PC-3 (cell line): Measurements from ENCODE around the gene SPPL2B. TPM values are rescaled to one million over a fixed set of nuclear protein-coding genes. Genes with fewer than 3 reads are reported as not detected.
A peak's percentile ranks its signal among the peaks of the same experiment; 100 is the strongest.

Experiments
- ATAC-seq: fragments of 200-7000 bp; cut with Tn5 transposase; 2 replicates; pipeline ENCODE4 v1.9.1; 2020; ENCODE audit warnings: mild to moderate bottlenecking, moderate library complexity
- BruUV-seq: library from RNA; stranded (reverse); fragments of 400-500 nt; replicated peaks from 2 replicates; lab custom pipeline; 2021; lab: Mats Ljungman, UMichigan
- CTCF ChIA-PET: fragments of 300-600 bp; sonication (Branson Sonifier 250); formaldehyde crosslinking; loops from one replicate; lab custom pipeline; 2022; ENCODE audit warnings: antibody characterized with exemption; lab: Charles Lee
- POLR2A ChIA-PET: fragments of 300-600 bp; sonication (Branson Sonifier 250); formaldehyde crosslinking; loops from one replicate; lab custom pipeline; 2022; ENCODE audit warnings: antibody characterized with exemption; ENCODE audit not compliant: unreplicated experiment; lab: Charles Lee
- DNase-seq: peaks from one replicate; pipeline ENCODE4 v3.0.0-alpha.2; 2015
- H2AFZ ChIP-seq: fragments of 300-600 bp; sonication (generic); 2 replicates; pipeline ENCODE4 v1.6.0; 2016; ENCODE audit warnings: antibody characterized with exemption, low read length
- H3F3A ChIP-seq: fragments of 300-600 bp; sonication (generic); one replicate; pipeline ENCODE4 v1.6.0; 2017; ENCODE audit warnings: antibody characterized with exemption, low read length, control low read depth, mild to moderate bottlenecking; ENCODE audit not compliant: unreplicated experiment
- H3K27ac ChIP-seq: fragments of 300-600 bp; sonication (generic); 2 replicates; pipeline ENCODE4 v1.5.1; 2016; ENCODE audit warnings: mild to moderate bottlenecking, low read length
- H3K27me3 ChIP-seq: fragments of 300-600 bp; sonication (generic); 2 replicates; pipeline ENCODE4 v1.6.1; 2016; ENCODE audit warnings: low read length, mixed read lengths
- H3K36me3 ChIP-seq: fragments of 300-600 bp; sonication (generic); 2 replicates; pipeline ENCODE4 v1.6.1; 2016; ENCODE audit warnings: low read depth, mixed run types, low read length, mixed read lengths
- H3K4me1 ChIP-seq: fragments of 300-600 bp; sonication (generic); 2 replicates; pipeline ENCODE4 v1.5.1; 2016; ENCODE audit warnings: low read length; ENCODE audit not compliant: insufficient read depth
- H3K4me2 ChIP-seq: fragments of 300-600 bp; sonication (generic); 2 replicates; pipeline ENCODE4 v1.6.0; 2016; ENCODE audit warnings: low read length
- H3K4me3 ChIP-seq: fragments of 300-600 bp; sonication (generic); 2 replicates; pipeline ENCODE4 v1.5.1; 2016; ENCODE audit warnings: mild to moderate bottlenecking, low read length, mixed read lengths
- H3K79me2 ChIP-seq: fragments of 300-600 bp; sonication (generic); 2 replicates; pipeline ENCODE4 v1.6.1; 2017; ENCODE audit warnings: low read length, mixed read lengths
- H3K9ac ChIP-seq: fragments of 300-600 bp; sonication (generic); 2 replicates; pipeline ENCODE4 v1.6.0; 2016; ENCODE audit warnings: mild to moderate bottlenecking, low read length
- H3K9me2 ChIP-seq: fragments of 300-600 bp; sonication (generic); replicated peaks from 2 replicates; pipeline ENCODE4 v1.6.1; 2016; ENCODE audit warnings: mixed run types, low read length, mixed read lengths
- H3K9me3 ChIP-seq: fragments of 300-600 bp; sonication (generic); 2 replicates; pipeline ENCODE4 v1.6.1; 2016; ENCODE audit warnings: low read length, mixed read lengths
- H4K20me1 ChIP-seq: fragments of 300-600 bp; sonication (generic); 2 replicates; pipeline ENCODE4 v1.6.1; 2016; ENCODE audit warnings: low read length, mixed read lengths
- EZH2 ChIP-seq: fragments of 300-600 bp; sonication (generic); IDR thresholded peaks from one replicate; pipeline ENCODE4 v1.6.1; 2017; ENCODE audit warnings: antibody characterized with exemption, mild to moderate bottlenecking, low read length; ENCODE audit not compliant: unreplicated experiment
- EZH2phosphoT487 ChIP-seq: fragments of 300-600 bp; sonication (generic); IDR thresholded peaks from 2 replicates; pipeline ENCODE4 v1.6.1; 2018; ENCODE audit warnings: mild to moderate bottlenecking, antibody characterized with exemption, low read length, borderline replicate concordance
- intact Hi-C: fragments of 100-400 bp; cut with micrococcal nuclease; formaldehyde crosslinking; loops from 2 replicates; pipeline ENCODE4 v1.9.0; 2023
- total RNA-seq: library from RNA; depleted of rRNA; stranded (reverse); fragments of >200 nt; gene quantifications from 2 replicates; pipeline ENCODE4 v1.2.3, GENCODE V29; 2014
- TF ChIP-seq, protein P1 (sequence below): fragments of 300-600 bp; sonication (generic); conservative IDR thresholded peaks from 2 replicates; pipeline ENCODE4 v1.5.1; 2017; ENCODE audit warnings: antibody characterized with exemption, low read depth, mild to moderate bottlenecking, low read length

Gene SPPL2B
- total RNA-seq, 1 experiment from 2014 or later, result 28.6 TPM

DNA sequence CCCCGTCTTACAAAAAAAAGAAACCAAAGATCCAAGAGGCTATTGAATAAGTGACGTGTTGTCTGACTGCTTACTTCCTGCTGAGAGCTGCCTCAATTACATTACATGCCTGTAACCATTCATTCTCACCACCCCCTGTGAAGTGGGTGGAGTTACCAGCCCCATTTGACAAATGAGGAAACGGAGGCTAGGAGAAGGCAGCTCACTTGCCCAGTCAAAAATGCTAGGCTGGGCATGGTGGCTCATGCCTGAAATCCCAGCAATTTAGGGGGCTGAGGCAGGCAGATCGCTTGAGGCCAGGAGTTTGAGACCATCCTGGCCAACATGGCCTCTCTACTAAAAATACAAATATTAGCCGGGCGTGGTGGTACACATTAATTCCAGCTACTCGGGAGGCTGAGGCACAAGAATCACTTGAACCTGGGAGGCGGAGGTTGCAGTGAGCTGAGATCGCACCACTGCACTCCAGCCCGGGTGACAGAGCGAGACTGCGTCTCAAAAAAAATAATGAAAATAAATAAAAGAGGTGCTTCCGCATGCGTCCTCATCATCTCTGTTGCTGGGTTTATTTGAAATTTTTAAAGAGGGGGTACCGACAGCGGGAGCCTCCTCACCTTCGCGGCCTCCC, 597 bp upstream of the SPPL2B start:
- Histone ChIP-seq H2AFZ (peak overlapping the region; percentile 68; the same call in 1 of the 2 replicates), H3K4me2 (peak overlapping the region; percentile 97), H3K4me1 (peaks cover 11% of the 10 kb centered on the region), H4K20me1 (no peaks in the 10 kb centered on the region), H3K36me3 (no peaks in the 10 kb centered on the region; the same call in 1 of the 2 replicates), H3K27ac (peak overlapping the region; percentile 73), H3K9me2 (no peaks in the 10 kb centered on the region), H3K9me3 (no peaks in the 10 kb centered on the region), H3K4me3 (peak overlapping the region; percentile 98), H3K79me2 (peaks cover 70% of the 10 kb centered on the region), H3K27me3 (no peaks in the 10 kb centered on the region), H3F3A (no peaks in the 10 kb centered on the region), H3K9ac (peak overlapping the region; percentile 99)
- intact Hi-C loops, result no loop called here
- ATAC-seq (peak; percentile 58), DNase-seq (peak; percentile 48)
- BruUV-seq, result TSS peak; percentile 70
- CTCF ChIA-PET, result interaction anchor here (0.6 kb wide), 1 partner anchor 204 kb away, joined by 3 read pairs; no protein-coding TSS in a partner anchor
- TF ChIP-seq, protein P1, sequence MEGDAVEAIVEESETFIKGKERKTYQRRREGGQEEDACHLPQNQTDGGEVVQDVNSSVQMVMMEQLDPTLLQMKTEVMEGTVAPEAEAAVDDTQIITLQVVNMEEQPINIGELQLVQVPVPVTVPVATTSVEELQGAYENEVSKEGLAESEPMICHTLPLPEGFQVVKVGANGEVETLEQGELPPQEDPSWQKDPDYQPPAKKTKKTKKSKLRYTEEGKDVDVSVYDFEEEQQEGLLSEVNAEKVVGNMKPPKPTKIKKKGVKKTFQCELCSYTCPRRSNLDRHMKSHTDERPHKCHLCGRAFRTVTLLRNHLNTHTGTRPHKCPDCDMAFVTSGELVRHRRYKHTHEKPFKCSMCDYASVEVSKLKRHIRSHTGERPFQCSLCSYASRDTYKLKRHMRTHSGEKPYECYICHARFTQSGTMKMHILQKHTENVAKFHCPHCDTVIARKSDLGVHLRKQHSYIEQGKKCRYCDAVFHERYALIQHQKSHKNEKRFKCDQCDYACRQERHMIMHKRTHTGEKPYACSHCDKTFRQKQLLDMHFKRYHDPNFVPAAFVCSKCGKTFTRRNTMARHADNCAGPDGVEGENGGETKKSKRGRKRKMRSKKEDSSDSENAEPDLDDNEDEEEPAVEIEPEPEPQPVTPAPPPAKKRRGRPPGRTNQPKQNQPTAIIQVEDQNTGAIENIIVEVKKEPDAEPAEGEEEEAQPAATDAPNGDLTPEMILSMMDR, result no peak
- no peak for TF ChIP-seq EZH2
- TF ChIP-seq EZH2phosphoT487, result no peak
- POLR2A ChIA-PET, result interaction anchor here (0.5 to 0.8 kb wide), 2 partner anchors 69 to 159 kb away, joined by 3 read pairs; no protein-coding TSS in a partner anchor

DNA sequence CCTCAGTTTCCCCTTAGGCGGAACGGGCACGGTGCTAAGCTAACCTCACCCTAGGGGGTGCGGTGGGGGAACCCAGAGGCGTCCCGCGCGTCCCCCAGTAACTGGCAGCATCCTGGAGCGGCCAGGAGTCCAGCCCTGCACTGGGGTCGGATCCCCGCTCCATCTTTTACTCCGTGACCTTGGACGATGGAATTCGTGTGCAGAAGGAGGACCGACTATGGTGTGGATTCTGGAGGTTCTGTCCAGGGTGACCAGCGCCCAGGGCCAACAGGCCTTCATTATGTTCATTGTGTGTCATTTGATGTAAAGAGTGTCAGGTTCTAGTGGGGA, 630 bp downstream of the SPPL2B start:
- peak overlapping the region; percentile 73 for H3K27ac ChIP-seq
- TF ChIP-seq EZH2, result no peak
- TF ChIP-seq, protein P1, result no peak
- no peak for TF ChIP-seq EZH2phosphoT487
- H3K9me2 ChIP-seq, result no peaks in the 10 kb centered on the region
- H3K36me3 ChIP-seq, result no peaks in the 10 kb centered on the region; the same call in 1 of the 2 replicates
- 0 out of 2 replicates have a peak overlapping the region, but pooled peaks have one; percentile 65 for H2AFZ ChIP-seq
- H3K9me3 ChIP-seq, result no peaks in the 10 kb centered on the region
- peak overlapping the region; percentile 98 for H3K4me3 ChIP-seq
- H3K4me1 ChIP-seq, result peaks cover 11% of the 10 kb centered on the region
- intact Hi-C loops, result no loop called here
- peak overlapping the region; percentile 99 for H3K9ac ChIP-seq
- ChIA-PET CTCF (no interaction called here), POLR2A (no interaction called here)
- DNase-seq, result no peak
- H3K79me2 ChIP-seq, result peaks cover 70% of the 10 kb centered on the region
- H3F3A ChIP-seq, result no peaks in the 10 kb centered on the region
- ATAC-seq, result peak; percentile 23; the same call in 1 of the 2 replicates
- no peaks in the 10 kb centered on the region for H3K27me3 ChIP-seq
- H4K20me1 ChIP-seq, result no peaks in the 10 kb centered on the region
- H3K4me2 ChIP-seq, result peak overlapping the region; percentile 97
- TSS peak; percentile 59 for BruUV-seq

DNA sequence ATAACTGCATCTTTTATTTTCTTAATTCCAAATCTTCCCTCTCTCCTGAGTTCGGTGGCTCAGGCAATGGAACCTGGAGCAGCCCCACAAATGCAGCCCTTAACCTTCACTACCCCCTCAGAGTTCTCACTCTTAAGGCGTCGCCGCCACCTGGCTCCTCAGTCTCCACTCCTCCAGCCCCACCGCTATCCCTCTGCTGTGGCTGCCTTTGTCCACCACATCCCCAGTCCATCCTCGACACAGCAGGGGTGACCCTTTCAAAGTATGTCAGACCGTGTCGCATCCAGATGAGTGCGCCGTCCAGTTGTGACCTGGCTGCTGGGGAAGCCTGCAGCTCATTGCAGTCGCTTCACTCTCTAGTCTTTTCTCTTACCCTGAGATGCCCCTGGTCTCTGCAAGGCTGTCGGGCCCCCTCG, 1.0 kb downstream of the SPPL2B start:
- BruUV-seq, result no TSS peak
- Histone ChIP-seq H3K27ac (no peak overlapping the region), H3K4me2 (peak overlapping the region; percentile 97)

More for the DNA sequence above, 1.0 kb downstream of the SPPL2B start:
- CTCF ChIA-PET, result no interaction called here
- no peaks in the 10 kb centered on the region for H3K9me3 ChIP-seq
- no peaks in the 10 kb centered on the region for H3F3A ChIP-seq
- H3K36me3 ChIP-seq, result no peaks in the 10 kb centered on the region; the same call in 1 of the 2 replicates
- H4K20me1 ChIP-seq, result no peaks in the 10 kb centered on the region
- no peaks in the 10 kb centered on the region for H3K9me2 ChIP-seq
- H3K4me1 ChIP-seq, result peaks cover 11% of the 10 kb centered on the region
- no peak for DNase-seq
- H3K4me3 ChIP-seq, result peak overlapping the region; percentile 98
- no peak; the same call in 1 of the 2 replicates for ATAC-seq
- no peaks in the 10 kb centered on the region for H3K27me3 ChIP-seq
- intact Hi-C loops, result no loop called here
- H3K79me2 ChIP-seq, result peaks cover 70% of the 10 kb centered on the region
- TF ChIP-seq EZH2phosphoT487, result no peak
- TF ChIP-seq, protein P1, result no peak
- TF ChIP-seq EZH2, result no peak
- H2AFZ ChIP-seq, result no peak overlapping the region
- peak overlapping the region; percentile 99; the same call in 1 of the 2 replicates for H3K9ac ChIP-seq
- POLR2A ChIA-PET, result interaction anchor here (0.5 kb wide), 1 partner anchor 21 kb away, joined by 3 read pairs; no protein-coding TSS in a partner anchor
